ENCODE results near the gene TOM1L2.

- TF ChIP-seq POLR2A (IDR thresholded peaks at IDR 0.05) = no peak
- TF ChIP-seq CTCF (IDR thresholded peaks at IDR 0.05) = no peak
Measured at GRCh38 chr17:17947309-17947708, 24.9 kb downstream of the TOM1L2 start.
